Osteoblast (primary cell): ENCODE results near the gene KCND3. TPM values are rescaled to one million over a fixed set of nuclear protein-coding genes. Genes with fewer than 3 reads are reported as not detected.

Experiments
- DNase-seq: peaks from one replicate; pipeline ENCODE4 v3.0.0; 2011; ENCODE audit warnings: low spot score, mixed read lengths; ENCODE audit not compliant: insufficient read length; ENCODE audit errors: missing footprints
- H2AFZ ChIP-seq: 2 replicates; pipeline ENCODE4 v1.6.0; 2011; ENCODE audit warnings: mild to moderate bottlenecking, low read length
- H3K27ac ChIP-seq: 2 replicates; pipeline ENCODE4 v1.5.1; 2011; ENCODE audit warnings: mild to moderate bottlenecking, low read depth, low read length, moderate library complexity
- H3K27me3 ChIP-seq: 2 replicates; pipeline ENCODE4 v1.6.0; 2012; ENCODE audit warnings: mild to moderate bottlenecking, control low read depth, inconsistent platforms, low read length, moderate library complexity; ENCODE audit not compliant: insufficient read depth
- H3K36me3 ChIP-seq: 2 replicates; pipeline ENCODE4 v1.5.1; 2011; ENCODE audit warnings: mild to moderate bottlenecking, low read length, control low read depth, moderate library complexity; ENCODE audit not compliant: insufficient read depth
- H3K4me1 ChIP-seq: 2 replicates; pipeline ENCODE4 v1.5.1; 2011; ENCODE audit warnings: mild to moderate bottlenecking, low read length, control low read depth, moderate library complexity; ENCODE audit not compliant: insufficient read depth
- H3K4me2 ChIP-seq: 2 replicates; pipeline ENCODE4 v1.6.0; 2011; ENCODE audit warnings: mild to moderate bottlenecking, low read length; ENCODE audit not compliant: insufficient read depth
- H3K4me3 ChIP-seq: fragments of 200-600 bp; sonication (generic); 3 replicates; pipeline ENCODE4 v1.5.1; 2012; ENCODE audit warnings: mild to moderate bottlenecking, low read length, inconsistent platforms; ENCODE audit not compliant: insufficient read depth
- H3K79me2 ChIP-seq: 2 replicates; pipeline ENCODE4 v1.6.0; 2012; ENCODE audit warnings: mild to moderate bottlenecking, low read length, control low read depth, inconsistent platforms; ENCODE audit not compliant: insufficient read depth
- H3K9me3 ChIP-seq: 2 replicates; pipeline ENCODE4 v1.5.1; 2011; ENCODE audit warnings: low read depth, low read length, control low read depth
- H4K20me1 ChIP-seq: 2 replicates; pipeline ENCODE4 v1.6.0; 2012; ENCODE audit warnings: mild to moderate bottlenecking, low read length, control low read depth; ENCODE audit not compliant: insufficient read depth
- CTCF ChIP-seq: IDR thresholded peaks from 2 replicates; pipeline ENCODE4 v1.5.1; 2011; ENCODE audit warnings: mild to moderate bottlenecking, low read depth, low read length, moderate library complexity; ENCODE audit errors: extremely low read depth
- total RNA-seq: library from RNA; depleted of rRNA; stranded (reverse); fragments of >200 nt; gene quantifications from 2 replicates; pipeline ENCODE4 v1.2.3, GENCODE V29; 2012

Gene KCND3
- total RNA-seq, 1 donor: 3.6 TPM

- Histone ChIP-seq H2AFZ (no peak overlapping the region), H3K9me3 (no peaks in the 10 kb centered on the region), H3K4me3 (no peak overlapping the region), H3K4me1 (no peaks in the 10 kb centered on the region), H3K4me2 (no peak overlapping the region), H3K79me2 (no peaks in the 10 kb centered on the region), H4K20me1 (no peaks in the 10 kb centered on the region), H3K27ac (no peak overlapping the region), H3K36me3 (no peaks in the 10 kb centered on the region), H3K27me3 (peaks cover 2% of the 10 kb centered on the region)
- TF ChIP-seq CTCF: no peak
- no peak for DNase-seq
These were observed 27.5 kb downstream of the KCND3 start for GRCh38 chr1:111961773-111962565.

GRCh38 chr1:111961016-111961415 is 28.5 kb downstream of the KCND3 start:
- H2AFZ ChIP-seq: no peak overlapping the region
- no peaks in the 10 kb centered on the region for H3K9me3 ChIP-seq
- no peak overlapping the region for H3K4me3 ChIP-seq
- H3K27me3 ChIP-seq: peaks cover 2% of the 10 kb centered on the region
- no peak for TF ChIP-seq CTCF
- H3K79me2 ChIP-seq: no peaks in the 10 kb centered on the region
- H3K27ac ChIP-seq: no peak overlapping the region
- no peaks in the 10 kb centered on the region for H3K36me3 ChIP-seq
- H4K20me1 ChIP-seq: no peaks in the 10 kb centered on the region
- DNase-seq: no peak
- no peaks in the 10 kb centered on the region for H3K4me1 ChIP-seq
- no peak overlapping the region for H3K4me2 ChIP-seq

- Histone ChIP-seq H3K79me2 (no peaks in the 10 kb centered on the region), H3K27me3 (peaks cover 2% of the 10 kb centered on the region), H3K36me3 (no peaks in the 10 kb centered on the region), H3K27ac (no peak overlapping the region), H2AFZ (no peak overlapping the region), H3K4me3 (no peak overlapping the region), H3K4me2 (no peak overlapping the region), H3K4me1 (no peaks in the 10 kb centered on the region), H3K9me3 (no peaks in the 10 kb centered on the region), H4K20me1 (no peaks in the 10 kb centered on the region)
- no peak for DNase-seq
- TF ChIP-seq CTCF: no peak
These were observed 30.0 kb downstream of the KCND3 start for GRCh38 chr1:111959436-111959835.

GRCh38 chr1:111958851-111959250 is 30.6 kb downstream of the KCND3 start:
- H3K9me3 ChIP-seq: no peaks in the 10 kb centered on the region
- H3K4me3 ChIP-seq: no peak overlapping the region
- H3K36me3 ChIP-seq: no peaks in the 10 kb centered on the region
- H3K79me2 ChIP-seq: no peaks in the 10 kb centered on the region
- H2AFZ ChIP-seq: no peak overlapping the region
- no peak overlapping the region for H3K27ac ChIP-seq
- H4K20me1 ChIP-seq: no peaks in the 10 kb centered on the region
- no peak for TF ChIP-seq CTCF
- H3K4me2 ChIP-seq: no peak overlapping the region
- DNase-seq: no peak
- peaks cover 2% of the 10 kb centered on the region for H3K27me3 ChIP-seq
- no peaks in the 10 kb centered on the region for H3K4me1 ChIP-seq
